Panc1 (cell line): ENCODE data around the gene CLUH. TPM values are rescaled to one million over a fixed set of nuclear protein-coding genes. Genes with fewer than 3 reads are reported as not detected.

ENCODE experiments used
- ATAC-seq: fragments of 200-7000 bp; cut with Tn5 transposase; 2 replicates; pipeline ENCODE4 v1.9.1; 2020; ENCODE audit warnings: mild to moderate bottlenecking, moderate library complexity
- BruUV-seq: library from RNA; stranded (reverse); fragments of 400-500 nt; replicated peaks from 2 replicates; lab custom pipeline; 2021; lab: Mats Ljungman, UMichigan
- CTCF ChIA-PET: fragments of 300-600 bp; sonication (Branson Sonifier 250); formaldehyde crosslinking; loops from one replicate; lab custom pipeline; 2022; ENCODE audit warnings: antibody characterized with exemption; lab: Charles Lee
- POLR2A ChIA-PET: fragments of 300-600 bp; sonication (Branson Sonifier 250); formaldehyde crosslinking; loops from one replicate; lab custom pipeline; 2022; ENCODE audit warnings: antibody characterized with exemption; lab: Charles Lee
- DNase-seq: peaks from one replicate; pipeline ENCODE4 v3.0.0-alpha.2; 2010; ENCODE audit warnings: low read depth, low spot score
- H3K27ac ChIP-seq: 2 replicates; pipeline ENCODE4 v1.5.1; 2011; ENCODE audit warnings: mild to moderate bottlenecking, low read length, inconsistent platforms
- H3K27me3 ChIP-seq: fragments of 200-500 bp; sonication (Bioruptor generic); 2 replicates; pipeline ENCODE4 v1.6.0; 2014; ENCODE audit warnings: low read length, inconsistent platforms; ENCODE audit not compliant: control insufficient read depth, insufficient read depth
- H3K36me3 ChIP-seq: fragments of 200-500 bp; sonication (Bioruptor generic); 2 replicates; pipeline ENCODE4 v1.5.1; 2014; ENCODE audit warnings: inconsistent platforms, mild to moderate bottlenecking, low read length, moderate library complexity; ENCODE audit not compliant: control insufficient read depth, insufficient read depth
- H3K4me1 ChIP-seq: 2 replicates; pipeline ENCODE4 v1.5.1; 2011; ENCODE audit warnings: inconsistent platforms, mild to moderate bottlenecking, low read length, moderate library complexity; ENCODE audit not compliant: control insufficient read depth, insufficient read depth
- H3K4me3 ChIP-seq, 2 experiments: 2 replicates each; pipeline ENCODE4 v1.5.1; 2011 to 2012; ENCODE audit warnings: low read depth in 2 of 2, low read length in 2 of 2, mild to moderate bottlenecking in 2 of 2, inconsistent platforms in 1 of 2, moderate library complexity in 1 of 2
- H3K9me3 ChIP-seq: fragments of 200-500 bp; sonication (Bioruptor generic); 2 replicates; pipeline ENCODE4 v1.5.1; 2014; ENCODE audit warnings: low read depth, mild to moderate bottlenecking, inconsistent platforms, low read length, moderate library complexity; ENCODE audit not compliant: control insufficient read depth, insufficient read depth
- CTCF ChIP-seq: fragments of 450-650 bp; IDR thresholded peaks from 2 replicates; pipeline ENCODE4 v1.5.1; 2017; ENCODE audit warnings: mild to moderate bottlenecking
- POLR2AphosphoS5 ChIP-seq: IDR thresholded peaks from 2 replicates; pipeline ENCODE4 v1.6.1; 2012; ENCODE audit warnings: mild to moderate bottlenecking, low read depth, low read length, moderate library complexity
- REST ChIP-seq, 2 experiments: IDR thresholded peaks; 2 replicates each; pipeline ENCODE4 v1.6.1; 2011 to 2012; ENCODE audit warnings: low read depth in 2 of 2, control low read depth in 1 of 2, low read length in 1 of 2, mild to moderate bottlenecking in 1 of 2, moderate library complexity in 1 of 2; ENCODE audit not compliant: insufficient read depth in 1 of 2
- SIN3A ChIP-seq: IDR thresholded peaks from 2 replicates; pipeline ENCODE4 v1.6.1; 2012; ENCODE audit warnings: low read depth, mild to moderate bottlenecking, low read length, moderate library complexity, borderline replicate concordance; ENCODE audit not compliant: insufficient read depth
- TCF7L2 ChIP-seq: IDR thresholded peaks from 2 replicates; pipeline ENCODE4 v1.6.1; 2011; ENCODE audit warnings: mild to moderate bottlenecking, low read depth, low read length, inconsistent platforms
- in situ Hi-C: cut with HindIII; loops from 2 replicates; pipeline ENCODE4 v1.10.0; 2016; ENCODE audit warnings: low sequenced_read_pairs, low pct_unique_long_range_greater_than_20kb
- intact Hi-C: fragments of 100-400 bp; cut with micrococcal nuclease; formaldehyde crosslinking; loops from one replicate; pipeline ENCODE4 v1.10.0; 2022; ENCODE audit not compliant: unreplicated experiment
- total RNA-seq: library from RNA; stranded (reverse); gene quantifications from one replicate; pipeline ENCODE4 v1.2.1, GENCODE V29; 2021; ENCODE audit not compliant: unreplicated experiment

CLUH gene
- total RNA-seq, 1 experiment from 2014 or later = 119 TPM

GRCh38 chr17:2722611-2723010 lies 11.0 kb upstream of the CLUH start:
- BruUV-seq = no TSS peak
- in situ Hi-C loops = no loop called here
- DNase-seq (no peak), ATAC-seq (no peak)
- Histone ChIP-seq H3K27ac (no peak overlapping the region), H3K9me3 (no peaks in the 10 kb centered on the region), H3K4me1 (no peaks in the 10 kb centered on the region), H3K36me3 (no peaks in the 10 kb centered on the region), H3K4me3 (no peak overlapping the region), H3K27me3 (no peaks in the 10 kb centered on the region)
- TF ChIP-seq SIN3A = no peak
- no peak for TF ChIP-seq POLR2AphosphoS5
- TF ChIP-seq TCF7L2 = no peak
- TF ChIP-seq REST (IDR thresholded peaks at IDR 0.05; ENCODE audit: insufficient read depth in 1 of 2, low read depth in 2 of 2, low read length in 1 of 2) = no peak
- TF ChIP-seq CTCF = no peak
- intact Hi-C loops = no loop called here
- ChIA-PET CTCF (no interaction called here), POLR2A (no interaction called here)

- in situ Hi-C loops = no loop called here
- BruUV-seq = no TSS peak
These were observed 10.0 kb upstream of the CLUH start for GRCh38 chr17:2721603-2722002.

More at GRCh38 chr17:2721603-2722002, 10.0 kb upstream of the CLUH start:
- intact Hi-C loops = no loop called here
- Histone ChIP-seq H3K4me1 (no peaks in the 10 kb centered on the region), H3K27ac (no peak overlapping the region), H3K4me3 (no peak overlapping the region), H3K27me3 (no peaks in the 10 kb centered on the region), H3K36me3 (no peaks in the 10 kb centered on the region), H3K9me3 (no peaks in the 10 kb centered on the region)
- DNase-seq (no peak), ATAC-seq (no peak)
- CTCF ChIA-PET = interaction anchor here (0.5 kb wide), 1 partner anchor 33 kb away, joined by 3 read pairs; no protein-coding TSS in a partner anchor
- POLR2A ChIA-PET = no interaction called here
- TF ChIP-seq CTCF = no peak
- TF ChIP-seq SIN3A = no peak
- TF ChIP-seq POLR2AphosphoS5 = no peak
- no peak for TF ChIP-seq TCF7L2
- TF ChIP-seq REST (IDR thresholded peaks at IDR 0.05; ENCODE audit: insufficient read depth in 1 of 2, low read depth in 2 of 2, low read length in 1 of 2) = no peak
